BE2C (cell line): ENCODE results near the gene CNOT2.
A peak's percentile ranks its signal among the peaks of the same experiment; 100 is the strongest.

ENCODE experiments used
- DNase-seq: peaks from one replicate; pipeline ENCODE4 v3.0.0-alpha.2; 2020
- H3K27me3 ChIP-seq: fragments of 250-450 bp; sonication (Bioruptor Pico); 2 replicates; pipeline ENCODE4 v1.5.1; 2020; ENCODE audit warnings: mild to moderate bottlenecking
- H3K36me3 ChIP-seq: fragments of 250-450 bp; sonication (Bioruptor Pico); 2 replicates; pipeline ENCODE4 v1.5.1; 2020; ENCODE audit warnings: mild to moderate bottlenecking
- H3K4me1 ChIP-seq: fragments of 250-450 bp; sonication (Bioruptor Pico); 2 replicates; pipeline ENCODE4 v1.5.1; 2020
- H3K4me3 ChIP-seq: 2 replicates; pipeline ENCODE4 v1.5.1; 2011; ENCODE audit warnings: low read depth, low read length
- H3K9me3 ChIP-seq: fragments of 250-450 bp; sonication (Bioruptor Pico); 2 replicates; pipeline ENCODE4 v1.5.1; 2020
- TF ChIP-seq, protein P1 (sequence below): IDR thresholded peaks from 2 replicates; pipeline ENCODE4 v1.5.1; 2012; ENCODE audit warnings: mild to moderate bottlenecking, low read depth, low read length

CNOT2 gene

DNA sequence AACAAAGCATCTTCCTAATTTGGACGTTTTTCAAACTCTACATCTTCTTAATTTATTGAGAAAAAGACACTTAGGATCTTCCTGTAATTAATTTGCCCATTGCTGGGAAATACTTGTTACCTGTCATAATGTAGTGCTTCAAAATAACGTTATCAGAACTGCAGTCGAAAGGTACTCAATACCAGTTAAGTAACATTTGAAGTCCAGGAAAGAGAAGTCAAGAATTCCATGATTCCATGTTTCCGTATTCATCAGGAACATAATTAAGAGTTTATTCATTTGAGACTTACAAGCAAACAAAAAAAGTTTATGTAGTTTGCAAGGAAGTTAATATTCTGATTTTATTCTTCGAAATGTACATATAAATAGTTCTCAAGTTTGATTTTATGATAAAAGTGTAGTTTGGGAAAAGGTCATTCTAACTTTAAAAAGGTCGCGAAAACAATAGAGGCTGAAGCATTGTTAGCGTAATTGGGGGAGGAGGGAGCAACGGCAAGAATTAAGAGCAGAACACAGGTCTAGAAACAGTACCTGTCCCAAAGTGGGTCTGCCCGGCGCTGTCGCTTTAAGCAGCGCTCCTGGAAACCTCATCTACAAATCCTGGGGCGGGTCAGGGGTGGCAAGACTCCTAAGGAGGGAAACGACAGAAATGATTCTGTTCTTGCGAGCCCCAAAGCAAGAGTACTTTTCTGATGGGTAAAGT lies 121.6 kb downstream of the CNOT2 start:
- TF ChIP-seq, protein P1, sequence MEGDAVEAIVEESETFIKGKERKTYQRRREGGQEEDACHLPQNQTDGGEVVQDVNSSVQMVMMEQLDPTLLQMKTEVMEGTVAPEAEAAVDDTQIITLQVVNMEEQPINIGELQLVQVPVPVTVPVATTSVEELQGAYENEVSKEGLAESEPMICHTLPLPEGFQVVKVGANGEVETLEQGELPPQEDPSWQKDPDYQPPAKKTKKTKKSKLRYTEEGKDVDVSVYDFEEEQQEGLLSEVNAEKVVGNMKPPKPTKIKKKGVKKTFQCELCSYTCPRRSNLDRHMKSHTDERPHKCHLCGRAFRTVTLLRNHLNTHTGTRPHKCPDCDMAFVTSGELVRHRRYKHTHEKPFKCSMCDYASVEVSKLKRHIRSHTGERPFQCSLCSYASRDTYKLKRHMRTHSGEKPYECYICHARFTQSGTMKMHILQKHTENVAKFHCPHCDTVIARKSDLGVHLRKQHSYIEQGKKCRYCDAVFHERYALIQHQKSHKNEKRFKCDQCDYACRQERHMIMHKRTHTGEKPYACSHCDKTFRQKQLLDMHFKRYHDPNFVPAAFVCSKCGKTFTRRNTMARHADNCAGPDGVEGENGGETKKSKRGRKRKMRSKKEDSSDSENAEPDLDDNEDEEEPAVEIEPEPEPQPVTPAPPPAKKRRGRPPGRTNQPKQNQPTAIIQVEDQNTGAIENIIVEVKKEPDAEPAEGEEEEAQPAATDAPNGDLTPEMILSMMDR: no peak
- H3K36me3 ChIP-seq: no peaks in the 10 kb centered on the region
- peaks cover 51% of the 10 kb centered on the region for H3K27me3 ChIP-seq
- no peak for DNase-seq
- no peak overlapping the region for H3K4me3 ChIP-seq
- no peaks in the 10 kb centered on the region for H3K9me3 ChIP-seq
- no peaks in the 10 kb centered on the region for H3K4me1 ChIP-seq

GRCh38 chr12:70365398-70365647 lies 122.1 kb downstream of the CNOT2 start:
- Histone ChIP-seq H3K27me3 (peaks cover 51% of the 10 kb centered on the region), H3K36me3 (no peaks in the 10 kb centered on the region), H3K4me1 (no peaks in the 10 kb centered on the region), H3K9me3 (no peaks in the 10 kb centered on the region), H3K4me3 (peak overlapping the region; percentile 71)
- DNase-seq: no peak
- TF ChIP-seq, protein P1: no peak

DNA sequence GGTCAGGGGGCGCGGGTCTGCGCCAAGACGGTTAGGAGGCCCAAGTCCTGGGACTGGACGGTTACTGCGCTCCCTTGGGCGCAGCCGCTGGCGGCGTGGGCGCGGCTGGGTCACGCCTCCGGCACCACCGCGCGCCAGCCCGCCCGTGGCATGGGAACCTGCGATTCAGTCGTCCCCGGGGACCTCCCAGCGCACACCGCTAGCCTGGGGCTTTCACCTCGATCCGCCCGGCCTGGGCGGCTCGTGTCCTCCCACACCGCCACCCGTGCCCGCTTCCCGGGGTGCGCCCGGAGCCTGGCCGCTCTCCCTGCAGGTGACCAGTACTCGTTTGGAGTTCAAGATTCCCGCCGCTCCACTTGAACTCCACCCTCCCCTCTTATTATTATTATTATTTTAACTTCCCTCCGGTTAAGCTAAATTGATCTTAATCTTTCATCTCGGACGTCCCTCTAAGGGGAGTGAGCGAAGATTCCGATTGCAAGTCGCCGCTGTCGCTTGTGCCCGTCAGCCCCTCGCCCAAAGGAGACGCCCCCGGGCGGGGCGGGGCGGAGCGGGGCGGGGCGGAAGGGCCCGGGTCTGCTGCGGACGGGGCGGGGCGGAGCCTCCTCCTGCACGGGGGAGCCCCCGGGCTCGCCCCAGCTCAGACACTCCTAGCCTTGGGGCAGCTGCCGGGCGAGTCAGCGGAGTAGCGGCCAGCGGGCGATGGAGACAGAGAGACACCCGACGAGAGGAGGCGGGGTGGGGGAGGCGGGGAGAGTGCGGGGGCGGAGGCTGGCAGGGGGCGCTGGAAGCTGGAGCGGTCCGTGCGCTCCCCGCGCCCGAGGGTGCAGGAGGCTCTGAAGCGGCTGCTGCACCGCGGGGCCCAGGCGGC lies 122.7 kb downstream of the CNOT2 start, which contains the start of gene KCNMB4:
KCNMB4 (plus strand) TSS at position 643 of the 871 bp plus-strand sequence. CDS start 445 bp downstream, outside the sequence.
- TF ChIP-seq, protein P1: no peak
- DNase-seq: peak; percentile 79
- peak within 1 kb of the TSS; percentile 71 for H3K4me3 ChIP-seq
- H3K27me3 ChIP-seq: peaks cover 51% of the 10 kb centered on the region
- no peaks in the 10 kb centered on the region for H3K9me3 ChIP-seq
- no peaks in the 10 kb centered on the region for H3K36me3 ChIP-seq
- no peaks in the 10 kb centered on the region for H3K4me1 ChIP-seq

- Histone ChIP-seq H3K36me3 (no peaks in the 10 kb centered on the region), H3K27me3 (peaks cover 51% of the 10 kb centered on the region), H3K4me3 (peak overlapping the region; percentile 71), H3K4me1 (no peaks in the 10 kb centered on the region), H3K9me3 (no peaks in the 10 kb centered on the region)
- peak; percentile 48 for DNase-seq
- TF ChIP-seq, protein P1: no peak
Measured at GRCh38 chr12:70366581-70367257, 123.5 kb downstream of the CNOT2 start.

- DNase-seq: no peak
- peak overlapping the region; percentile 51 for H3K4me3 ChIP-seq
- no peaks in the 10 kb centered on the region for H3K4me1 ChIP-seq
Measured at GRCh38 chr12:70367258-70368141, 124.3 kb downstream of the CNOT2 start.

More at GRCh38 chr12:70367258-70368141, 124.3 kb downstream of the CNOT2 start:
- Histone ChIP-seq H3K27me3 (peaks cover 51% of the 10 kb centered on the region), H3K36me3 (no peaks in the 10 kb centered on the region), H3K9me3 (no peaks in the 10 kb centered on the region)
- TF ChIP-seq, protein P1: no peak
